HepG2 (cell line): ENCODE measurements around the gene THBD. TPM values are rescaled to one million over a fixed set of nuclear protein-coding genes. Genes with fewer than 3 reads are reported as not detected.

Experiments used
- ATAC-seq: fragments of 200-7000 bp; cut with Tn5 transposase; 3 replicates; pipeline ENCODE4 v1.9.1; 2020; ENCODE audit warnings: mild to moderate bottlenecking, moderate library complexity
- BruUV-seq: library from RNA; stranded (reverse); fragments of 400-500 nt; replicated peaks from 2 replicates; lab custom pipeline; 2021; lab: Mats Ljungman, UMichigan
- CTCF ChIA-PET: fragments of 300-600 bp; formaldehyde crosslinking; extraction: SDS; loops from one replicate; lab custom pipeline; 2021; ENCODE audit warnings: low total read pairs, inconsistent platforms, low intra/inter-chr PET ratio; lab: Yijun Ruan, JAX
- POLR2A ChIA-PET: fragments of 350-600 bp; sonication (Branson Sonifier 250); formaldehyde crosslinking; loops from one replicate; lab custom pipeline; 2020; ENCODE audit warnings: antibody characterized with exemption, inconsistent platforms; lab: Yijun Ruan, JAX
- DNase-seq: peaks from one replicate; pipeline ENCODE4 v3.0.0-alpha.2; 2015; ENCODE audit warnings: low spot score
- FAIRE-seq: peaks from 3 replicates; lab custom pipeline; 2011; peaks lifted over from hg19 to GRCh38; lab: Jason Lieb, UNC
- H2AFZ ChIP-seq: one replicate; pipeline ENCODE4 v1.6.1; 2011; ENCODE audit warnings: low read length, inconsistent platforms
- H3K27ac ChIP-seq: fragments of 300-600 bp; 3 replicates; pipeline ENCODE4 v1.8.0; 2011; ENCODE audit warnings: mixed run types, mild to moderate bottlenecking, mixed read lengths, low read length, inconsistent platforms; ENCODE audit not compliant: insufficient read depth; ENCODE audit errors: extremely low read length
- H3K27me3 ChIP-seq, 2 experiments: fragments of 200-600 bp in 1 of 2; 2 replicates in 1 of 2; 3 replicates in 1 of 2; pipeline versions ENCODE4 v1.6.0 to v1.8.0; 2011; ENCODE audit warnings: low read length in 2 of 2, mild to moderate bottlenecking in 2 of 2, moderate library complexity in 2 of 2, inconsistent platforms in 1 of 2; ENCODE audit not compliant: insufficient read depth in 2 of 2, control insufficient read depth in 1 of 2
- H3K36me3 ChIP-seq, 2 experiments: fragments of 200-600 bp in 1 of 2; replicated peaks in 1 of 2; 2 replicates in 1 of 2; 3 replicates in 1 of 2; pipeline versions ENCODE4 v1.5.1 to v1.8.0; 2011; ENCODE audit warnings: low read length in 2 of 2, inconsistent platforms in 1 of 2; ENCODE audit not compliant: insufficient read depth in 2 of 2, control insufficient read depth in 1 of 2
- H3K4me1 ChIP-seq: 2 replicates; pipeline ENCODE4 v1.5.1; 2012; ENCODE audit warnings: low read length, inconsistent platforms; ENCODE audit not compliant: insufficient read depth
- H3K4me2 ChIP-seq: 2 replicates; pipeline ENCODE4 v1.6.0; 2011; ENCODE audit warnings: low read depth, low read length, inconsistent platforms
- H3K4me3 ChIP-seq, 3 experiments: fragments of 200-600 bp in 1 of 3; sonication (generic), shearing (Covaris generic) in 1 of 3; replicated peaks in 1 of 3; 2 replicates each; pipeline ENCODE4 v1.5.1; 2011 to 2016; ENCODE audit warnings: low read length in 3 of 3, inconsistent platforms in 2 of 3, low read depth in 2 of 3, mild to moderate bottlenecking in 2 of 3, control low read depth in 1 of 3, mixed read lengths in 1 of 3; ENCODE audit not compliant: insufficient read depth in 1 of 3
- H3K79me2 ChIP-seq: one replicate; pipeline ENCODE4 v1.6.1; 2011; ENCODE audit warnings: low read length, inconsistent platforms; ENCODE audit not compliant: insufficient read depth
- H3K9ac ChIP-seq: 2 replicates; pipeline ENCODE4 v1.6.0; 2011; ENCODE audit warnings: mild to moderate bottlenecking, low read depth, low read length, inconsistent platforms; ENCODE audit not compliant: insufficient read depth
- H3K9me3 ChIP-seq: 2 replicates; pipeline ENCODE4 v1.5.1; 2012; ENCODE audit warnings: mild to moderate bottlenecking, low read length
- H4K20me1 ChIP-seq: 2 replicates; pipeline ENCODE4 v1.6.0; 2011; ENCODE audit warnings: inconsistent platforms, mild to moderate bottlenecking, low read length, moderate library complexity; ENCODE audit not compliant: insufficient read depth
- BCL6 ChIP-seq: IDR thresholded peaks from 2 replicates; pipeline ENCODE4 v1.6.1; 2016; ENCODE audit warnings: missing genetic modification reagents, missing compliant biosample characterization
- BCLAF1 ChIP-seq: fragments of 450-650 bp; IDR thresholded peaks from 2 replicates; pipeline ENCODE4 v1.6.1; 2017; ENCODE audit warnings: mild to moderate bottlenecking
- HIVEP1 ChIP-seq: sonication (generic); formaldehyde crosslinking; IDR thresholded peaks from 2 replicates; pipeline ENCODE4 v1.4.0; 2020; ENCODE audit warnings: mild to moderate bottlenecking, missing genetic modification reagents
- IRF2 ChIP-seq: IDR thresholded peaks from 2 replicates; pipeline ENCODE4 v1.6.1; 2018; ENCODE audit warnings: missing genetic modification reagents, missing compliant biosample characterization
- KAT7 ChIP-seq: IDR thresholded peaks from 2 replicates; pipeline ENCODE4 v1.6.1; 2018; ENCODE audit warnings: borderline replicate concordance, missing compliant biosample characterization
- NFKBIZ ChIP-seq: IDR thresholded peaks from 2 replicates; pipeline ENCODE4 v1.6.1; 2018; ENCODE audit warnings: missing genetic modification reagents, missing compliant biosample characterization
- NRL ChIP-seq: sonication (generic); formaldehyde crosslinking; IDR thresholded peaks from 2 replicates; pipeline ENCODE4 v1.5.0; 2020; ENCODE audit warnings: missing genetic modification reagents, mild to moderate bottlenecking, moderate library complexity, borderline replicate concordance
- SIN3B ChIP-seq: fragments of 150-350 bp; IDR thresholded peaks from 2 replicates; pipeline ENCODE4 v1.6.1; 2014; ENCODE audit warnings: low read length
- TFE3 ChIP-seq: IDR thresholded peaks from 2 replicates; pipeline ENCODE4 v1.6.1; 2016
- TOPORS ChIP-seq: sonication (generic); formaldehyde crosslinking; IDR thresholded peaks from 2 replicates; pipeline ENCODE4 v1.8.0; 2023; ENCODE audit warnings: mild to moderate bottlenecking, missing genetic modification reagents
- ZEB1 ChIP-seq: IDR thresholded peaks from 2 replicates; pipeline ENCODE4 v1.6.1; 2012; ENCODE audit warnings: mild to moderate bottlenecking, low read depth, inconsistent platforms; ENCODE audit not compliant: insufficient replicate concordance
- ZNF18 ChIP-seq: sonication (generic); formaldehyde crosslinking; IDR thresholded peaks from 2 replicates; pipeline ENCODE4 v1.8.0; 2022; ENCODE audit warnings: mild to moderate bottlenecking, missing genetic modification reagents; ENCODE audit not compliant: insufficient replicate concordance
- ZNF562 ChIP-seq: sonication (generic); formaldehyde crosslinking; IDR thresholded peaks from 2 replicates; pipeline ENCODE4 v1.8.0; 2022; ENCODE audit warnings: missing genetic modification reagents, borderline replicate concordance
- ZNF619 ChIP-seq: sonication (generic); formaldehyde crosslinking; IDR thresholded peaks from 2 replicates; pipeline ENCODE4 v1.4.0; 2020; ENCODE audit warnings: mild to moderate bottlenecking, missing genetic modification reagents
- ZNF660 ChIP-seq: sonication (generic); formaldehyde crosslinking; IDR thresholded peaks from 2 replicates; pipeline ENCODE4 v1.5.1; 2020; ENCODE audit warnings: mild to moderate bottlenecking, low read depth, missing genetic modification reagents, borderline replicate concordance
- WGBS: methylation state at CpG from one replicate; pipeline ENCODE4 v1.1.6; 2017; ENCODE audit warnings: low lambda C conversion rate; 5-methylcytosine and 5-hydroxymethylcytosine counted together
- in situ Hi-C: cut with HindIII; loops from 2 replicates; pipeline ENCODE4 v1.10.0; 2017; ENCODE audit warnings: low pct_unique_long_range_greater_than_20kb; ENCODE audit not compliant: extremely low pct_ligation_motif_present
- intact Hi-C: fragments of 100-400 bp; cut with micrococcal nuclease; formaldehyde crosslinking; loops from one replicate; pipeline ENCODE4 v1.10.0; 2022; ENCODE audit not compliant: unreplicated experiment
- polyA plus RNA-seq, 8 experiments: library from polyadenylated mRNA; depleted of rRNA in 3 of 8; stranded (reverse) in 7 of 8; unstranded in 1 of 8; fragments of >200 nt; fragmentation: Illumina TruSeq in 4 of 8; extraction: Trizol in 4 of 8; gene quantifications; 2 replicates each; pipeline versions ENCODE4 v1.2.1 to v1.2.3, GENCODE V29; 2011 to 2016; ENCODE audit warnings: low read depth in 4 of 8, missing spikeins in 1 of 8, mixed read lengths in 1 of 8; ENCODE audit not compliant: insufficient read depth in 1 of 8
- total RNA-seq, 5 experiments: library from RNA; depleted of rRNA; stranded (reverse); fragments of >200 nt; fragmentation: Illumina TruSeq; extraction: Trizol; gene quantifications; 2 replicates each; pipeline ENCODE4 v1.2.3, GENCODE V29; 2016; ENCODE audit warnings: low read depth in 1 of 5

THBD gene
- total and polyA plus RNA-seq, 2 of the 13 experiments (the other 11 are each of a cell fraction or from before 2014, with no cell fraction given): 0.03 TPM; not detected in 1

- TF ChIP-seq NFKBIZ (CRISPR knock-in tag) (no peak), BCLAF1 (no peak)
These were observed 11.8 kb upstream of the THBD start (continued) for GRCh38 chr20:23061262-23061661.

- Histone ChIP-seq H3K9ac (no peak overlapping the region), H4K20me1 (no peaks in the 10 kb centered on the region), H3K27me3 (no peaks in the 10 kb centered on the region), H3K27ac (no peak overlapping the region), H2AFZ (no peak overlapping the region), H3K4me2 (no peak overlapping the region), H3K4me3 (no peak overlapping the region), H3K36me3 (no peaks in the 10 kb centered on the region), H3K9me3 (no peaks in the 10 kb centered on the region), H3K79me2 (no peaks in the 10 kb centered on the region), H3K4me1 (peaks cover 3% of the 10 kb centered on the region)
- ATAC-seq: no peak
- POLR2A ChIA-PET: no interaction called here
- BruUV-seq: no TSS peak
- no peak for FAIRE-seq
- CTCF ChIA-PET: no interaction called here
- intact Hi-C loops (no loop called here), in situ Hi-C loops (no loop called here)
- 0% methylated on average over 4 of the region's 4 CpGs for WGBS
- TF ChIP-seq BCL6 (no peak), HIVEP1 (no peak), ZNF18 (no peak), NRL (CRISPR knock-in tag) (no peak), ZNF562 (CRISPR knock-in tag) (no peak), TFE3 (CRISPR knock-in tag) (no peak), ZNF660 (CRISPR knock-in tag) (no peak), SIN3B (no peak), TOPORS (no peak), IRF2 (no peak), ZEB1 (no peak), KAT7 (CRISPR knock-in tag) (no peak), ZNF619 (CRISPR knock-in tag) (no peak)
- DNase-seq: no peak
These were observed 11.2 kb upstream of the THBD start for GRCh38 chr20:23060629-23061028.
